HG03432 (cell line): ENCODE data around the gene MYLK2.

Source experiments
- ATAC-seq: cut with Tn5 transposase; IDR thresholded peaks from one replicate; pipeline ENCODE4 v1.9.1; 2021; ENCODE audit warnings: mild to moderate bottlenecking, moderate library complexity; ENCODE audit not compliant: unreplicated experiment

MYLK2 gene

DNA sequence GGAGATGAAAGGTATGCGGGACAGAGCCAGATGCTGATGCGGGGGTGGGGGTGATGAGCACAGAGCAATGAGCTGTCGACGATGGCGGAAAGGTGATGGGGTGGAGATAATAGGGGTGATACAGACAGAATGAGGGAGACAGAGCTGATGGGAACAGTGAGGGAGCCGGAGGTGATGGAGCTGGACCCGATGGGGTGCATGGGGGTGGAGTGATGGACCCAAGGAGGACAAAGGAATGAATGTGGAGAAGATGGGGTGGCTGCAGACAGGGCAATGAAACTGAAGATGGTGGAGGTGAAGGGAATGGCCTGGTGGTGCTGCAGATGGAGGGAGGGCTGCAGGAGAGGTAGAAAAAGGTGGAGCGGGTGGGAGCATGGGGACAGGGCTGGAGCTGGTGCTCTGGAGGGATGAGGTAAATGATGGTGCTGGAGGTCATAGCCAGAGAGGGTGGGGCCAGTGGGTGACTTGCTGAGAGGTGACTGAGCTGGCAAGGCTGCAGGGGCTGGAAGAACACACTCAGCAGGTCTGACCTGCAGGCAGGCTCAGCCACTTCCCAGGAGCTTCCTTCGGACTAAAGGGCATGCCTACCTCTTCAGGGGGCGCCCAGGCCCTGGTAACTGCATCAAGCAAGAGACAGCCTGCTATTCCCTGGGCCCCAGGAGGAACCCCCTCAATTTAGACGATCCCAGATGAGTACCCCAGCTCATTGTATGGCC lies 32.2 kb downstream of the MYLK2 start:
- no peak for ATAC-seq

GRCh38 chr20:31853481-31853880 lies 34.3 kb downstream of the MYLK2 start:
- ATAC-seq, result no peak

DNA sequence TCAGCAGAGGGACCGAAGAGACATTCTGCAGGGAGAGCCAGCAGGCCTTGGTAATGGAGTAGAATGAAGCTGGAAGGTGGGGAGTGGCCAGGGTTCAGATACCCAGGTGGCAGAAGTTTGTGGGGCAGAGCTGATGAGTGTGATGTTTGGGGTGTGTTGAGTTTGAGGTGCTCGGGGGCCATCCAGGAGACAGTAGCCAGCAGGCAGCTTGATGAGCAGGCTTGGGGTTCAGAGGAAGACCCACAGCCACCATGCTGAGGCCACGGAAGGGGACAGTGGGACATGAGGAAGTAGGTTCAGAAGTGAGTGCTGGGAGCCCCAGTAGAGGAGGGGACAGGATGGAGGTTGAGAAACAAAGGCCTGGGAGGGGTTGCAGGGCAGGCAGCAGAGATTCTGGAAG lies 37.4 kb downstream of the MYLK2 start:
- ATAC-seq, result no peak

DNA sequence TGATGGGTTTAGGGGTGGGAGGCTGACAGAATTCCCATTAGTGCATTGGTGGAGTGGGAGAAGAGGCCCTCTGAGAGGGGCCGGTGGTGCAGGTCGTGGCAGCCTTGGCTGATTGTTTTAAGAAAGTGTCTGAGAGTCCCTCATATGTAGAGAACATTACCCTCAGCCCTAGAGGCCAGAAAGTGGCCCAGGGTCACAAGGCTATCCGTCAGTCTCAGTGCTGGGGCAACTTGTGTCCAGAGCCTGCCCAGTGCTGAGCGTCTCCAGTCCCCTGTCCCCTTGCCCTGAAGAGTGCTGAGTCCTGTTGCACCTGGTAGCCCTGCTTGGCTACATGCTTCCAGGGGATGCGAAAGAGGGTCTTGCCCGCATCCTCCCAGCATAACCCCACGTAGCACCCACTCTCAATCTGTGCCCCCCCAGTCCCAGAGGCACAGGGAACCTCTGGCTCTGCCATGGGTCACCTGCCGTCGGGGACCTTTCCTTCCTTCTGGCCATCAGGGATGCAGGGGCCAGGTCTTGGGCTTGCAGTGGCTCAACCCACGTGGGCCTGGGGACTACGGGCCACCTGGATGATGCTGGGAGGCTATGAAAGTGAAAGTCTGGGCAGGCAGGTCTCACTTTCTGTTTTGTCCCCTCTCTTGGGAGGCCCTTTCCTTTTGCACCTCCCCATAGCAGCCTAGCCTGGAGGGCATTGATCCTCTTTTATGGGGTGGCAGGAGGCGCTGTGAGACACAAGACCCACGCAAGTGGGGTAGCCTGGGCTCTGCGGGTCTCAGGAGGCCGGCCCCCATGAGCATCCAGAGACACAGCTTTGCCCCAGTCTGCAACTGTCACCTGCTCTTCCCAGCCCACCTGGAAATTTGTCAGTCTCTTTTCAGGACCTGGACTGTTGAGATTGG lies 39.0 kb downstream of the MYLK2 start:
- ATAC-seq, result peak; percentile 63

DNA sequence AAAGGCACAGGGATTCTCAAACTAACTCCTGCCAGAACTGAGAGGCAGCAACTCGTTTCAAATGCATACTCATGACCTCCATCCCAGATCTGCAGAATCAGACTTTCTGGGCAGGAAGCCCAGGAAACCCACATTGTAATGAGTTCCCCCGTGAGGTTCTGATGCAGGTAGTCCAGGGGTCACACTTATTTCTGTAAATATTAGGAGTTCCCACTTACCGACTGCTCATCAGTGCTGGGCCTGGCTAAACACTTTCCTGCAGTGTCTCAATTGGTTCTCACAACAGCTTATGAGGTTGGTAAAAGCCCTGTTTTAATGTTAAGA lies 39.6 kb downstream of the MYLK2 start:
- ATAC-seq, result no peak

GRCh38 chr20:31859266-31859997 lies 40.3 kb downstream of the MYLK2 start:
- ATAC-seq, result no peak

GRCh38 chr20:31859998-31860380 lies 40.8 kb downstream of the MYLK2 start:
- ATAC-seq, result no peak

GRCh38 chr20:31860390-31861134 lies 41.4 kb downstream of the MYLK2 start:
- ATAC-seq, result no peak

- peak; percentile 30 for ATAC-seq
Observed at GRCh38 chr20:31861135-31861384, 41.9 kb downstream of the MYLK2 start.

DNA sequence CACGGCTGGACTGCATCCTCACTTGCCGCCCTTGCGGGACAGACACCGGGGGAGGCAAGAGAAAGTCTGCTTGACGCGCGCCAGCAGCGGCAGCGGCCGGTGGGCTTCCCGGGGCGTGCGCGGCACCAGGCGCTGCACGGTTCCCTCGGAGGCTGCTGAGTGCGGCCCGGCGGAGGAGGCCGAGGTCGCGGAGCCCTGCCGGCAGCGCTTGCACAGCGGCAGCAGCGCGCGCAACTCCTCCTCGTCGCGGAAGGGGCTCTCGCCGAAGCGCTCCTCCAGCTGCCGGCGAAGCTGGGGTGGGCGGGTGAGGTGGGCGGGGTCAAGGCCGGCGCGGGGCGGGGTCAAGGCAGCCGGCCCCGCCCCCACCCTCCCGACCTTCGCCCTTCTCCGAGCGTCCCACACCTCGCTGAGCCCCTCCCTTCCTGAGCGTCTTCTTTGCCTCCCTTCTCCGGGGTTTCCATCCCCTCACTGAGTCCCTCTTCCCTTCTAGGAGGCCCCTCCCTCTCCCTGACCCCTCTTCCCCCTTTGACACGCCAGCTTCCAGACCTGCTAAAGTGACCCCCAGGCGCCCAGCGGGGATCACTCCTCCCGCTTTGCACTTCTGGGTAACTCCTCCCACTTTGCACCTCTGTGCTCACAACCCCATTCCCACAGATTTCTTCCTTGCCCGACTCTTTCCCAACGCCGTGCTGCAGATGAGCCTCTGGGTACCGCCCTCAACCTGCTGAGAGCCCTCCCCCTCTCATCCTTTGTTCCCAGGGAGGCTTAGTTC lies 42.4 kb downstream of the MYLK2 start:
- ATAC-seq, result peak; percentile 73

- no peak for ATAC-seq
Observed at GRCh38 chr20:31862157-31862470, 43.0 kb downstream of the MYLK2 start.

- no peak for ATAC-seq
Observed at GRCh38 chr20:31862506-31862905, 43.4 kb downstream of the MYLK2 start.

- no peak for ATAC-seq
Observed at GRCh38 chr20:31863296-31864085, 44.3 kb downstream of the MYLK2 start.

DNA sequence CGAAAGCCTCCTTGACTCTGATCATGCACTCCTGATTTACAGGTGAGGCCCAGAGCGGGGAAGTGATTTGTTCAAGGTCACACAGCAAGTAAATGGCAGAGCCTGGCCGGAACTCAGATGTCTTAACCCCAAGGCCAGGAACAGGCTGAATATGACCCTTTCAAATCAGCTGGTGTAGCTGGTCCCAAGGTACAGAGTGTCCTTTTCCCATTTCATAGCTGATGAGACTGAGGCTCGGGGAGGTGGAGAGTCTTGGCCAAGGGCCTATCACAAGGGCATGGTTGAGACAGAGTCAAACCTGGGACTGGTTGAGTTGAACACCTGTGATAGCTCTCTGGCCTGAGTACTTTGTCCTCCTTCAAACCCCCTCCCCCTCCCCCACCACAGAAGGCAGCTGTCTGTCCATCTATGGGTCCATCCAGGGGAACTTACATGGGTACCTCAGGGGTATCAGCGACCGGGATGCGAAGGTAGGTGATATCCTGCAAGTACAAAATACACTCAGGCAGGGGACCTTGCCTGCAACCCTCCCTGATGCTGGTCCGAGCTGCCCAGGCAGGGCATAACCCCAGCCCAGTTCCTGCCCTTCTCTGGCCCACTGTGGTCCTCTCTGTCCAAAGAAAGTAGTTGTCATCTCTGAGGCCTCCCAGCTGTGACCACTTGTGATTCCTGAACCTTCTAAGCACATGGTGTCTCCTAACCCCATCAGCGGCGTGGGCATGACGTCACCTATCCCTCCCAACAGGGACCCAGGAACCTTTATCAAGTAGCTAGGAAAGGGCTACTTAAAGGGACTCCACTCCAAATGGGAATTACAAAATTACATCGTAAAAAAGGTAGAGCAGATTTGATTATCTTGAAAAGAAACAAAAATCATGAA lies 45.6 kb downstream of the MYLK2 start:
- no peak for ATAC-seq

DNA sequence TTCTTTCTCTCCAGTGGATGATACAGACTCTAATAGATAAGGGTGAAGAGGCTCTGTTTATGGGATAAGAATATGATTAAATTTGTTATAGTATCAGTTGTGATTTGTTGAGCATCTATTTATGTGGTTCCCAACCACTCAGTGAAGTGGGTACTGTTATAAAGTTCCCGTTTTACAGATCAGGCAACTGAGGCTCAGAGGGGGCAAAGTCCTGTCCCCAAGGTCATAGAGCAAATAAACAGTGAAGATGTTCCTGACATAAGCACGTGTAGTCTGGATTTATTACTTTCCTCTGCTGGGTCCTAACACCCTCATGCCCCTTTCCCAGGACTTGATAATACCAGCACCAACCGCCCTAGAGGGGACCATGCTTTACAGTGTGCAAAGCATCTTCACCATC lies 47.1 kb downstream of the MYLK2 start:
- no peak for ATAC-seq

- ATAC-seq, result no peak
Observed at GRCh38 chr20:31868853-31869672, 49.9 kb downstream of the MYLK2 start.

GRCh38 chr20:31869673-31869941 lies 50.5 kb downstream of the MYLK2 start:
- ATAC-seq, result no peak

- no peak for ATAC-seq
Observed at GRCh38 chr20:31869942-31870725, 51.0 kb downstream of the MYLK2 start, which contains the start of the genes DUSP15 and TTLL9. TSS of gene DUSP15 (minus strand) at chr20:31870527. CDS start at chr20:31870337, 190 bp downstream. TSS of gene TTLL9 (plus strand) at chr20:31870634. CDS start at chr20:31871127, 493 bp downstream.
